ENCODE measurements around the gene NUDT9.

DNA sequence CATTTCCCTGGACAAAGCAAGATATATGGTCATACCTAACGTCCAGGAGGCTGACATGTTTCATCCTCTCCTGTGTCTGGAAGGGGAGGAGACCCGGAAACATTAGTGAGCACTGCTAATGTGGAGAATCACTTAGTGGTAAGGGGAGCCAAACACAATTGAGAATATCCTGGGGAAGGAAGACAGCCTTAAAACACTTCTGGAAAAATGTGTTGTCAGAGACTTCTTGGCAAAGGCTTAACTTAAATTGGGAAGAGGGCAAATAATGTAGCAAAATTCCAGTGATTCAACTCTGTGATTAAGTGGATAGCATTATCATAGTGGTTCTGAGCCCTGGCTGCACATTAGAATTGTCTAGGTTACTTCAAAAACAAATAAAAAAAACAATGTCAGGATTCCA is 67.3 kb downstream of the NUDT9 start:
- no peak for TF ChIP-seq CTCF (IDR thresholded peaks at IDR 0.05)
- no peak for TF ChIP-seq POLR2A (IDR thresholded peaks at IDR 0.05)

Data from esophagus squamous epithelium (tissue), 4 donors.